ENCODE data around the gene TNS1. TPM values are rescaled to one million over a fixed set of nuclear protein-coding genes. Genes with fewer than 3 reads are reported as not detected.

TNS1 gene
- total and polyA plus RNA-seq, 4 donors, result 67.0 to 377 (median 208) TPM

DNA sequence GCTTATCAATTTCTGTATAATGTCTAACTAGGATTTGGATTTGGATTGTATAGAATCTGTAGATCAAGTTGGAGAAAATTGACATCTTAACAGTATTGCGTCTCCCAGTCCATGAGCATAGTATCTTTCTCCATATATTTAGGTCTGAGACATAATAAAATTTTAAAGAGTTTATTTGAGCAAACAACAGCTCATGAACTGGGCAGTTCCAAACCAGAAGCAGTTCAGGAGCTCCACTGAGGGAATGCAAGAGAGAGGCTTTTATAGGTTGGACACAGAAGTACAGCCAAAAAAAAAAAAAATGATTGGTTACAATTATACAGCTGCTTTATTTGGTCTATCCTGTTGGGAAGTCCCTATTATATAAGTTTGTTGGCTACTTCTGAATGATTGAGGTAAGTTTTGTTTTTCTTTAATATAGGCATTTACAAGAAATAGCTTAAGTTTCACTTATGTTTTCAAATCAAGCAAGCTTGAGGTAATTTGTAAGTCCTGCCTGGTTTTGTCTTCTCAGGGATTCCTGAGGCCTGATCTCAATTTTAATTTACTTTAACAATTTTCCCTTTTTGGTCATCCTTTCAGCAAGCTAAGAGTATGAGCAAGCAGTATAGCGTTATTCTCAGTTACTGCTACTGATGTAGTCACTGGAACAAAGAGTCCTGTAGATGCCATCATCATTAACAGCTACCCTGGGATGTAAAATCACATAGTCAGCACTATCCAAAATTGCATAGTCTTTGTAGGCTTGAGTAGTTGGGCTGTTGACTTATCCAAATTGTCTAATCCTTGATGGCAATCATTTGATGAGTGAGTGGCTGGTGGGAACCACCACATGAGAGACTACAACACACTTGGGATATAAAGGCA is 38.7 kb upstream of the TNS1 start:
- no peaks in the 10 kb centered on the region for H3K36me3 ChIP-seq (ENCODE audit: control insufficient read depth in 4 of 4, insufficient read depth in 4 of 4, low read length in 4 of 4)
- TF ChIP-seq, protein P1, sequence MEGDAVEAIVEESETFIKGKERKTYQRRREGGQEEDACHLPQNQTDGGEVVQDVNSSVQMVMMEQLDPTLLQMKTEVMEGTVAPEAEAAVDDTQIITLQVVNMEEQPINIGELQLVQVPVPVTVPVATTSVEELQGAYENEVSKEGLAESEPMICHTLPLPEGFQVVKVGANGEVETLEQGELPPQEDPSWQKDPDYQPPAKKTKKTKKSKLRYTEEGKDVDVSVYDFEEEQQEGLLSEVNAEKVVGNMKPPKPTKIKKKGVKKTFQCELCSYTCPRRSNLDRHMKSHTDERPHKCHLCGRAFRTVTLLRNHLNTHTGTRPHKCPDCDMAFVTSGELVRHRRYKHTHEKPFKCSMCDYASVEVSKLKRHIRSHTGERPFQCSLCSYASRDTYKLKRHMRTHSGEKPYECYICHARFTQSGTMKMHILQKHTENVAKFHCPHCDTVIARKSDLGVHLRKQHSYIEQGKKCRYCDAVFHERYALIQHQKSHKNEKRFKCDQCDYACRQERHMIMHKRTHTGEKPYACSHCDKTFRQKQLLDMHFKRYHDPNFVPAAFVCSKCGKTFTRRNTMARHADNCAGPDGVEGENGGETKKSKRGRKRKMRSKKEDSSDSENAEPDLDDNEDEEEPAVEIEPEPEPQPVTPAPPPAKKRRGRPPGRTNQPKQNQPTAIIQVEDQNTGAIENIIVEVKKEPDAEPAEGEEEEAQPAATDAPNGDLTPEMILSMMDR (IDR thresholded peaks at IDR 0.05; ENCODE audit: control extremely low read depth, extremely low read depth), result no peak
- ATAC-seq (ENCODE audit: insufficient read depth, low FRiP score) (no peak), DNase-seq (no peak)
- H3K9me3 ChIP-seq (ENCODE audit: control insufficient read depth in 4 of 4, insufficient read depth in 3 of 4, low read length in 3 of 4), result peaks cover 0 to 2% (median 0%) of the 10 kb centered on the region in 4 donors
- no peak overlapping the region for H3K27ac ChIP-seq (ENCODE audit: low read depth in 1 of 2, low read length in 1 of 2)
- no peak overlapping the region for H3K9ac ChIP-seq (ENCODE audit: insufficient read depth in 1 of 2, low read length in 2 of 2)
- H3K4me3 ChIP-seq, result no peak overlapping the region
- H3K27me3 ChIP-seq (ENCODE audit: control insufficient read depth in 3 of 3, insufficient read depth in 3 of 3, low read length in 2 of 3), result peaks cover 0 to 17% (median 0%) of the 10 kb centered on the region in 3 donors
- WGBS, 2 donors, result 90 to 93% methylated on average over 2 of the region's 2 CpGs
- no peaks in the 10 kb centered on the region for H3K4me1 ChIP-seq (ENCODE audit: control insufficient read depth in 5 of 5, insufficient read depth in 5 of 5, low read length in 5 of 5)

DNA sequence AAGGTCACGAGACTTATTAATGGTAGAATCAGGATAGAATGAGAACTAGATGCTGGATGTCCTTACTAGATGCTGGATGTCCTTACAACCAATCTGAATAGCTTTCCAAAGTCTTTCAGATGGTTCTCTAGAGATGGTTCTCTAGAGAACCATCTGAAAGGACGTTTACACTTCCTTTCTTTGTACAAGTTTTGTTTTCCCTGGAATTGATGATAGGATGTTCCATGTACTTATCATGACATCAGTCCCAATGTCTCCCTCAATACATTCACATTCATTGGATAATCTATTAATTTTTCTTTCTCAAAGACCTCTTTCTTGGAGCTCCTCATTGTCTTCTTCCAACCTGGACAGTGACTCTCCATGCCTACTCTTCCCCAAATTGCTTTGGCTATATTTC is 38.1 kb upstream of the TNS1 start:
- H3K27ac ChIP-seq (ENCODE audit: low read depth in 1 of 2, low read length in 1 of 2), result no peak overlapping the region
- ATAC-seq (ENCODE audit: insufficient read depth, low FRiP score), result no peak

DNA sequence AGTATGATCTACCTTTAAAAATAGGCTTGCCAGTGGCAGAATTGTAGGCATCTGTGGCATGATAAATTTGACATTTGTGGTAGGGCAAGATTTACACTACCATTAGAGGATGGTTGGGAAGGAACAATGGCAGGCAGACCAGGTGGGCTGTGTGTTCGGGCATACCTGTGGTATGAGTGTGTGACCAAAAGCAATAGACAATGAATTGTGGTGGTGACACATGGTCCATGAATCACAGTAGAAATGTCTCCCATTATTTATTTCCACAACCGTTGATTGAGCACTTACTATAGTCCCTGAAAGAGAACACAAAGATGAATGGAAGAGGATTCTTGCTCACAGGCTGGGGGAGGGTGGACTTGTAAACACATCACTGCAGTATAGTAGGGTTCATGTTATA is 36.4 kb upstream of the TNS1 start:
- H3K4me3 ChIP-seq, result no peak overlapping the region
- no peak for DNase-seq
- ATAC-seq (ENCODE audit: insufficient read depth, low FRiP score), result no peak
- no peak overlapping the region for H3K9ac ChIP-seq (ENCODE audit: insufficient read depth in 1 of 2, low read length in 2 of 2)
- H3K4me1 ChIP-seq (ENCODE audit: control insufficient read depth in 5 of 5, insufficient read depth in 5 of 5, low read length in 5 of 5), result peaks cover 0 to 5% (median 0%) of the 10 kb centered on the region in 5 donors
- peaks cover 0 to 17% (median 0%) of the 10 kb centered on the region in 3 donors for H3K27me3 ChIP-seq (ENCODE audit: control insufficient read depth in 3 of 3, insufficient read depth in 3 of 3, low read length in 2 of 3)
- no peak overlapping the region for H3K27ac ChIP-seq (ENCODE audit: low read depth in 1 of 2, low read length in 1 of 2)
- peaks cover 0 to 2% (median 0%) of the 10 kb centered on the region in 4 donors for H3K9me3 ChIP-seq (ENCODE audit: control insufficient read depth in 4 of 4, insufficient read depth in 3 of 4, low read length in 3 of 4)
- 84% methylated on average over 2 of the region's 2 CpGs for WGBS, 2 donors
- TF ChIP-seq, protein P1 (IDR thresholded peaks at IDR 0.05; ENCODE audit: control extremely low read depth, extremely low read depth), result no peak
- no peaks in the 10 kb centered on the region for H3K36me3 ChIP-seq (ENCODE audit: control insufficient read depth in 4 of 4, insufficient read depth in 4 of 4, low read length in 4 of 4)

More for the DNA sequence above, 38.1 kb upstream of the TNS1 start:
- H3K9ac ChIP-seq (ENCODE audit: insufficient read depth in 1 of 2, low read length in 2 of 2), result no peak overlapping the region
- no peaks in the 10 kb centered on the region for H3K36me3 ChIP-seq (ENCODE audit: control insufficient read depth in 4 of 4, insufficient read depth in 4 of 4, low read length in 4 of 4)
- H3K4me1 ChIP-seq (ENCODE audit: control insufficient read depth in 5 of 5, insufficient read depth in 5 of 5, low read length in 5 of 5), result no peaks in the 10 kb centered on the region
- no peak overlapping the region for H3K4me3 ChIP-seq
- WGBS, 2 donors, result 78 to 79% methylated on average over 2 of the region's 2 CpGs
- TF ChIP-seq, protein P1 (IDR thresholded peaks at IDR 0.05; ENCODE audit: control extremely low read depth, extremely low read depth), result no peak
- peaks cover 0 to 17% (median 0%) of the 10 kb centered on the region in 3 donors for H3K27me3 ChIP-seq (ENCODE audit: control insufficient read depth in 3 of 3, insufficient read depth in 3 of 3, low read length in 2 of 3)
- no peak for DNase-seq
- peaks cover 0 to 2% (median 0%) of the 10 kb centered on the region in 4 donors for H3K9me3 ChIP-seq (ENCODE audit: control insufficient read depth in 4 of 4, insufficient read depth in 3 of 4, low read length in 3 of 4)
